NCI-H526 (cell line): Measurements from ENCODE around the gene TIGD1.

ENCODE experiments used
- DNase-seq, 2 experiments: peaks; one replicate each; lab custom pipeline; 2025; lab: John Stamatoyannopoulos, UW

Gene TIGD1

GRCh38 chr2:232523682-232524597, 26.4 kb downstream of the TIGD1 start:
- peak; percentile 40 to 82 for DNase-seq

DNA sequence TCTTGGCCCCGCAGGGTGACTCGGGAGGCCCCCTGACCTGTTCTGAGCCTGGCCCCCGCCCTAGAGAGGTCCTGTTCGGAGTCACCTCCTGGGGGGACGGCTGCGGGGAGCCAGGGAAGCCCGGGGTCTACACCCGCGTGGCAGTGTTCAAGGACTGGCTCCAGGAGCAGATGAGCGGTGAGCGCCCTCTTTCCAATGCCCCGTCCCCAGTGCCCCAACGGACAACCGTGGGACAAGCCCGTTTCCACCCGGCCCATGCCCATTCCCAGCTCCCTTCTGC, 27.0 kb downstream of the TIGD1 start:
- DNase-seq, result peak in 1 of 2 experiments; percentile 44

DNA sequence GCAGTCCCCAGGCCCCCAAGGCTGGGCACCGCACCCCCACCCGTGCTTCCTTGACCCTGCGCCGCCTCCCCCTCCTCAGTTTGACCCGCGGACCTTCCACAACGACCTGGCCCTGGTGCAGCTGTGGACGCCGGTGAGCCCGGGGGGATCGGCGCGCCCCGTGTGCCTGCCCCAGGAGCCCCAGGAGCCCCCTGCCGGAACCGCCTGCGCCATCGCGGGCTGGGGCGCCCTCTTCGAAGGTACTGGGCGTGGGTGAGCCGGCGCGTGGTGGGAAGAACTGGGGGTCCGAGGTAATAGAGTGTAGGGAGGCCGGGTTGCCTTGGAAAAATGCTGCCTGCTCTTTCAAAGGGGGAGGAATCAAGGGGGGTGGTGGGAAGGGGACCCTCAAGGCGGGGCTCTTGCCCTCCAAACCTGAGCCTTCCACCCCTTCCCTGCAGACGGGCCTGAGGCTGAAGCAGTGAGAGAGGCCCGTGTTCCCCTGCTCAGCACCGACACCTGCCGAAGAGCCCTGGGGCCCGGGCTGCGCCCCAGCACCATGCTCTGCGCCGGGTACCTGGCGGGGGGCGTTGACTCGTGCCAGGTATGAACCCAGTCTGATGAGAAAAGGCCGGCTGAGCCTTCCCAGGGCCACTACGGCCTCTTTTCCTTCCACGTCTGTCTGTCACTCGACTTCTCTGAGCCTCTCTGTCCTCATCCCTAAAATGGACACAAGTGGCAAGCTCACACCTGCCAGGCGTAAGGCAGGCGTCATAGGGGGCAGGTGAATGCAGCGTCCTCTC, 27.5 kb downstream of the TIGD1 start:
- peak in 1 of 2 experiments; percentile 26 for DNase-seq

- DNase-seq, result peak in 1 of 2 experiments; percentile 59
These were observed 28.3 kb downstream of the TIGD1 start for GRCh38 chr2:232521959-232522622.

DNA sequence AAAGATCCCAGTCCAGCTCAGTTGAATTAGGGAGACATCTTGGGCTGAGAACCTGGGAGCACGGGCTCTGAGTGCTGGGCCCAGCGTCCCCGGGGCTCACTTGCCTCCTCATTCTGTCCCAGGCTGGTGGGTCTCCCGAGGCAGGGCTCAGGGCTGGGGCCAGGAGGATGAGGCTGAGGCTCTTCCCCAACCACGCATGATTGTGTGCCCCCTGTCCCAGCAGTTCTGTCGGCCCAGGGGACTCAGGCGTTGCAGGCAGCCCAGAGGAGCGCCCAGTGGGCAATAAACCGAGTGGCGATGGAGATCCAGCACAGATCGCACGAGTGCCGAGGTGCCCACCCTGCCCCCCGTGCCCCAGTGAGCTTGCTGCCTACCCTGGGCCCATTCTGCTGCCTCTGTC, 29.3 kb downstream of the TIGD1 start:
- DNase-seq, result no peak

- no peak for DNase-seq
These were observed 29.9 kb downstream of the TIGD1 start for GRCh38 chr2:232520489-232520888.

GRCh38 chr2:232519581-232520438, 30.5 kb downstream of the TIGD1 start, which contains the start of gene PRSS56:
TSS of gene PRSS56 (plus strand) at chr2:232520388. CDS start at chr2:232520599, 211 bp downstream.
- no peak for DNase-seq

- no peak for DNase-seq
These were observed 31.5 kb downstream of the TIGD1 start for GRCh38 chr2:232518844-232519243.

DNA sequence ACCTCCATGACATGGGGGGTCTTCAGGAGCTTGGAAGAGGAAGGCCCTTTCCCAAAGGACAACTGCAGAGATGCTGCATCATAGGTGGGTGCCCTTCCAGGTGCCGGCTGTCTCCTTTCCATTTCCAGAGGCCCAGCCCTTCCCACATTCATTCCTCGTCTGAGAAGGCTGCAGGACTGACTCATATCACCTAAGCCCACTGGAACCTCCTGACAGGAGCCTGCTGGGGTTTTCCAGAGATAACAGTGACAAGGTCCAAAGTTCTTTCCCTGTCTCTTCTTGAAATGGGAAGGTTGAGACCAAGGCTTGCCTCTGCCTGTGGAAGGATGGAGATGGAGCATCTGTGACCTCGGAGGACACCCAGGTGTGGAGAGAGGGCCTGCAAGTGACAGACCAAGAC, 33.8 kb downstream of the TIGD1 start:
- DNase-seq, result no peak

GRCh38 chr2:232515639-232516038, 34.7 kb downstream of the TIGD1 start:
- no peak for DNase-seq

DNA sequence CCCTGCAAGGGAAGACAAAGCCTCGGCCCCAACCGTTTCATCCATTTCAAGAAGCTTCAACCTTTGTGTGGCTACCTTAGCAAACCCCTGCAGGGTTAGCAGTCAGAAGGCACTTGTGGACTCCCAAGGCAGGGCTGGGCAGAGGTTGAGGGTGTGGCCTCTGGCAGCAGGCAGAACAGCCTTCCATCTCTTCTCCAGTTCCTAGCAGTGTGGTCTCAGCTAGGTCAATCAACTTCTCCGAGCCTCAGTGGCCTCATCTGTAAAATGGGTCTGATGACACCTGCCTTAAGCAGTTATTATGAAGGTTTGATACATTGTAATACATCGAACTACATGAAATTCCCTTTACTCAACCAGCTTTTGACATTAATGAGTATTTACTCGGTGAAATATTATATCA, 37.0 kb downstream of the TIGD1 start:
- DNase-seq, result no peak

GRCh38 chr2:232512602-232513001, 37.8 kb downstream of the TIGD1 start:
- peak; percentile 16 to 42 for DNase-seq

GRCh38 chr2:232511336-232511890, 38.9 kb downstream of the TIGD1 start:
- DNase-seq, result no peak

- DNase-seq, result no peak
These were observed 42.1 kb downstream of the TIGD1 start for GRCh38 chr2:232508251-232508650.

- DNase-seq, result no peak
These were observed 43.6 kb downstream of the TIGD1 start for GRCh38 chr2:232506709-232507108.

DNA sequence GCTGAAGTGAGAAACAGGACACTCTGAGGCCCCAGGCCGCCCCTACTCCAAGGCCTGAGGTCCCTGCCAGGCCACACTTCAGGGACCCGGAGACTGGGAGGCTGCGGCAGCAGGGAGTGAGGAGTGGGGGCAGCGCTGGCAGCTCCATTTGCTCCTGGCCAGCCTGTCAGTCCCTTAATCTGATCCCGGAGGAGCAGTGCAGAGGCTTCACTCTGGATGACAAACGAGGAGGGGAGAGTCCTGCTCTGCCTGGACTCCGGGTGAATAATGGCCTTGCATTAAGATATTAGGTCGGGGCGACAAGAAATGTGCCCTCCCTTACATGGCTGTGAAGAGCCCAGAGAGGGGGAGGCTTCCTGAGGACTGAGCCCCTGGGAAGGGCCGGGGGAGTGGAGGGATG, 44.5 kb downstream of the TIGD1 start:
- no peak for DNase-seq

- DNase-seq, result peak; percentile 21 to 32
These were observed 45.9 kb downstream of the TIGD1 start for GRCh38 chr2:232504438-232504837.

DNA sequence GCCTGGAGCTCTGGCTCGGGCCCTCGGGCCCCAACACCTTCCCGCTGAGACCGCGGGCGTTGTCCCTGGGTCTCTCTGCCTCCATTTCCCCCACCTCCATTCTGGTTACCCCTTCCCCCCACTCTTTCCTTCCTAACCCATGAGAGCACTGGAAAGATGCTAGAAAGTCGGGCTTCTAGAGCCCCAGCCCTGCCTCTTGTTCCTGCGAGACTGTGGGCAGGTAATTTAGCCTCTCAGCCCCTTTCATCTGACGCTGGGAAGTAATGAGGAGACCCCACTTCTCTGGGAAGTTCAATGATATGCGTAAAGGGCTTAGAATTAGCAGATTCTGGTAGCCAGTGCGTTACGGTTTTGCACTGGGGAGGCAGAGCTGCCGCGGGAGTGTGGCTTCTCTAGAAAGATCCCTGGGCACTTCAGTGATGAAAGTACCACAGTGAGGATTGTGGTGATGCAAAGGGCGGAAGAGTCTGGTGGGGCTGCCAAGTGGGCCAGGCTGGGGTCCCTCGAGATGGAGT, 46.5 kb downstream of the TIGD1 start:
- DNase-seq, result no peak

DNA sequence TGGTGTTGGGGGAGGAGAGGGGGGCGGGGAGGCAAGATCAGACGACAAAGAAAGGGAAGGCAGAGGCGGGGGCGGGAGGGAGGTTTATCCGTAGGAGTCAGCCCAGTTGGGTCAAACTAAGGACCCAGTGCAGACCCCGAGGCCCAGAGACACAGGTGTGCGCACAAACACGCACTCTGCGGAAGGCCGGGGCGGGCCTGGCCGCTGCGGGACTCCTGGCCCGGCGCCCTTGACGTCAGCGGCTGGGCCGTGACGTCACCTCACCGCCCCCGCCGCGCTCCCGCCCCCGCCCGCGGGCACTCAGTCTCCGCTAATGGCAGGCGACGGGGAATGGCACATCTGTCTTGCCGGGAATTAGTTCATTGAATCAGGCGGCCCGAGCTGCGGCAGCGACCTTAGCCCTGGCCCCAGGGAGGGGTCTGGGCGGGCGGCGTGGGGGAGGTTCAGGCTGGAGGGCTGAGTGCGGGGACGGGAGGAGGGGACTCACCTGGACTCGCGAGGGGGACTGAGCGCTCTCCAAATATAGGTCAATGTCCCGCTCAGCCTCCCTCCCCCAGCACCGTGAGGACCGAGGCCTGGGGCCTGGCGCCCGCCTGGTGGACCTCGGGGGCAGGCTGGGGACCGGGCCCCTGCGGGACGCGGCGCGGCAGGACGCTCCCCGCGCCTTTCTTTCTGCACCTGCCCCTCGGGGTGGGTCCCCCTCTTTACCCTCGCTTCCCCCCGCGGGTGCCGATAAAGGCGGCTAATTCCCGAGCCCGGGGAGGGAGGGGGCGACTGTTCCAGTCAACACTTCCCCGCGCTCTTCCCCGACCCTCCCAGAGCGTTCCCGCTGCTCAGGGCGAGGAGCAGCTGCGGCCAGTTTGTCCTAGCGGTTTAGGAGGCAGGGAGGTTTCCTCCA, 47.2 kb downstream of the TIGD1 start:
- DNase-seq, result peak in 1 of 2 experiments; percentile 51

DNA sequence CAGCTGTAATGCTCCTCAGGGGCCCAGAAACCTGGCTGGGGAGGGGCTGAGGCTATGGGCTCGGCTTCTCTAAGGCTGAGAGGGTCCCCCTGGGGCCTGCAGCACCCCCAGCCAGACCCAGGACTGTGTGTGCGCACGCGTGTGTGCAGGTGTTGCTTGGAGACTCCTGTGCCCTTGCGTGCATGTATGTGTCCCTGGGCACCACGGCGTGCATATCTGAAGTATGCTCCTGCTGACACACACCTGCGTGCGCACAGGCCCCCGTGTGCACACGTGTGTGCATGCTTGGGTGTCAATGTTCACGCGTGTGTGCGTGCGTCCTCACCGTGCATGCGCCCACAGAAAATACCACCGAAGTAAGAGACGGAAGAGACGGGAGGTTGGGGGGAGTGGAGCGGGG, 47.8 kb downstream of the TIGD1 start:
- DNase-seq, result no peak
